AG08395 (cell line): ENCODE results near the gene MAP4K2.
"Not testable (repeated sequence)": the region's sequence is repeated elsewhere in the genome, so short reads cannot be mapped to it uniquely, and the experiment has no call there.

Experiments
- DNase-seq: peaks from one replicate; pipeline ENCODE4 v3.0.0; 2012; ENCODE audit warnings: mixed read lengths, low spot score

MAP4K2 gene

GRCh38 chr11:64838600-64839334 is 35.8 kb upstream of the MAP4K2 start:
- no peak for DNase-seq

DNA sequence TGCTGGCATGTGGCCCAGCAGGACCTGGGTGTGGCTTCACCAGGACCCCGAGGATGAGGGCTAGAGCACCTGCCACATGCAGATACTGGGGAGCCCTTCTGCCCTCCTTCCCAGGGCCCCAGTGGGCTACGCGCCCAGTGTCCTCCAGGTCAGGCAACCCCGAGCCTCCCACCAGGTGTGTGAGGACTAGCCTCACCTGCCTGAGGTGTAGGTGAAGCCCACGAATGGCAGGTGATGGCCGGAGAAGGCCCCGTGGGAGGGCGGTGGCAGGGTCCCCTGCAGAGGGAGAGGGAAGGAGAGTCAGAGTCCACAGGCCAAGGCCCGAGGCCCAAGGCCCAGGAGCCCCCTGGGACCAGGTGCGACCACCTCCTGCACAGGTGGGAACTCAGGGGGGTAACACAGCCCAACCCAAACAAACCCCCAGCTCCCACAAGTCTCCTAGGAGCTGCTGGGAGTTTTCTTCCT is 34.9 kb upstream of the MAP4K2 start:
- DNase-seq = no peak

DNA sequence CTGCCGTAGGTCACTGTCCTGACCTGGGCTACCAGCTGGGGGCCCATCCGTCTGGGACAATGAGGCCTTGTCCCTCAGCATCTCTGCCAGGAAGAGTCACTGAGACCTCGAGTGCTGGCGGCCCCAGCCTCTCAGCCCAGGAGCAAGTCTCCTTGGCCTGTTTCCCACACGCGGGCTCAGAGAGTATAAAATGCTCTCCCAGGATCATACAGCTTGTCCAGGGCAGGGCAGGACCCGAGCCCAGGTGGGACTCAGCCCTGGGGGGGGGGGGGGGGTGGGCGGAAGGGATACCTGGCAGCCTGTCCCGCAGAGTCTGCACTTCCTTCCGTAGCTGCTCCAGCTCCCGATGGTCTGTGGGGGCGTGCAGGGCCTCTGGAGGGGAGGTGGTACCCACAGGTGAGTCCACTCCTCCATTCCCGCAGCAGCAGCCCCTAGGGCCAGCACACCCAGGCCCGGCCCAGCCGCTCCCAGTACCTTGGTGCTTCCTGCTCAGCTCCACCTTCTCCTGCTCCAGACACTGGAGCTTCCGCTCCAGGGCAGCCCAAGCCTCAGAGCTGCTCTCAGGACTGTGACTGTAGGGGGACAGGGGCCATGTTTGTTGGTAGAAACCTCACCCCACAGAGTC is 33.5 kb upstream of the MAP4K2 start:
- no peak for DNase-seq

GRCh38 chr11:64835616-64836447 is 32.8 kb upstream of the MAP4K2 start:
- DNase-seq = no peak

DNA sequence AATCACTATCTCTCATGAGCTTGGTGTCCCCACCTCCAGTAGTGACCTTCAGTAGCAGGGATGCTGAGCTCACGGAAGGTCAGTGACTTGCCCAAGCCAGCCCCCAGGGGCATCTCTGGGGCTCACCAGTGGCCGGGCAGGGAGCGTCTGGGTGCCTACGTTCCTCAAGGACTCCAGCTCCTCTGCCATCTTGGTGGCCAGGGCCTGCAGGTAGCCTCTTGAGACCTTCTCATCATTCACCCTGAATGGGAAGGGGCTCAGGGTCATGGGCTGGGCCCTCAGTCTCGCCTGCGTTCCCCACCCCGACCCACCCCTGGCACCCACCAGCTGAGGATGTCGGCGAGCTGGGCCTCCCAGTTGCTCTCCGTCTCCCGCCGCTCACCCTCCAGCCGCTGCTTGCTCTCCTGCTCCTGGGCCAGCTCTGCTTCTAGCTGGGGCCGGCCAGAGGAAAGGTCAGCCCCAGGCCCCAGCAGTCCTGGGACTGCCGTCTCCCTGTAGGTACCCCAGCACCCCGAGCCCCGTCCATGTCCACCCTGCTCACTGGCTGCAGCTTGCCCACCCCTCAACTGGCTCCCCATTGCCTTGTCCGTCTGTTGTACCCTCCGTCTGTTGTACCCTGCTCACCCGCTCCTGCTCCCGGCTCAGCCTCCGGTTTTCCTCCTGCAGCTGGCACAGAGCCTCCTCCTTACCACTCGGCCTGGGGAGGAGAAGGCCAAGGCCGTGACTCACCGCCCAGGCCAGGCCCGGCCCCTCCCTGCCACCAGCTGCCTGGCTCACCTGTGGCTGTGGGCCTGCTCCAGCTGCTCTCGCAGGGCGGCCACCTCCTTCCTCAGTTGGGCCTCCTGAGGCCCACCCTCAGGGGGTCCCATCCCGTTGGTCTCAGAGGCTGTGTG is 32.0 kb upstream of the MAP4K2 start:
- DNase-seq = peak; percentile 43

- DNase-seq = no peak
Observed at GRCh38 chr11:64834031-64834722, 31.2 kb upstream of the MAP4K2 start.

- DNase-seq = no peak
Observed at GRCh38 chr11:64833509-64833908, 30.5 kb upstream of the MAP4K2 start.

GRCh38 chr11:64833198-64833502 is 30.1 kb upstream of the MAP4K2 start:
- no peak for DNase-seq

- DNase-seq = no peak
Observed at GRCh38 chr11:64832467-64833197, 29.6 kb upstream of the MAP4K2 start.

DNA sequence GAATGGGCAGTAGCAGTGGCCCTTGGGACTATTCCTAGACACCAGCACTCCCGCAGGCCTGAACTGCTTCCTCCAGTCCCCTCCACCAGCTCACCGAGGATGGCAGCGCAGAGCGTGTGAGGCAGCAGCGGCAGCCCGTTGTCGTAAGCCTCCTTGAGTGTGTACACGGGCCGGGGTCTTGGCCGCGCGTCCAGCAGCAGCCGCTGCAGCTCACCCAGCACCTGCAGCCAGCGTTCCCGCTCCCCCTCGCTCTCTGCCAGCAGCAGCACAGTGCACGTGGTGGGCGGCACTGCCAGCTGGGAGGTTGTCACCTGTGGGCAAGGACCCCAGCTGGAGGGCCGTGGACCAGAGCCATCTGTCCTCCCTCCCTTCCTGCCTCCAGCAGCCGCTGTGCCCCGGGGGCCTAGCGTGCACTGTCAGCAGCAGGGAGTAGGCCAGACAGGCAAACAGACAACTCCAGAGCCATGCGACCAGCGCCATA is 28.4 kb upstream of the MAP4K2 start:
- DNase-seq = no peak

DNA sequence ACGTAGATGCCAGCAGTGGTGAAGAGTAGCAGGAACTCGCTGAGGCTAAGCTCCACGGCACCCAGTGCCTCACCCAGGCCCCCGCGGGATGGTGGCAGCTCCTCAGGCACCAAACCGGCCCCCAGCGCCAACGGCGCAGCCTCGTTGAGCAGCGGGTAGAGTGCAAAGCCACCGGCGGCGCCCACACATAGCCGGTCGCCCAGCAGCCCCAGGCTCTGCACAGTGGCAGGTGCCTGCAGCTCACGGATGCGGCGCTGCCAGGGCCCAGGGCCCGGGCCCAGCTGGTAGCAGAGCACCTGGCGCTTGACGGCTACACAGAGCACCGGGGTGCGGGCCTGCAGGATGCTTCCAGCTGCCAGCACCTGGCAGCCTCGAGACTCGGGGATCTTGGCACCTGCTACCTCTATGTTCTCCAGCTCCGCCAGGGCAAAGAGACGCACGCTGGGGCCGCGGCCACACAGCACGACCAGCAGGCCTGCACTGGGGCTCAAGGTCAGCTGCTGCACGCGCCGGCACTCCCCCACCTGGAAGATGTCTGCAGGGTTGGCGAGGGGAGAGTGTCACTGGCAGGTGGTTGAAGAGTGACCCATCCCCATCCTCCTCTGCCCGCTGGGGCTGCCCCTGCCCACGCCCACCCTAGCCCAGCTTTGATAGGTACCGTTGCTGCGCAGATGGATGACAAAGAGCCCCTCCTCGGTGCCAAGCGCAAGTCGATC is 26.7 kb upstream of the MAP4K2 start:
- no peak for DNase-seq

DNA sequence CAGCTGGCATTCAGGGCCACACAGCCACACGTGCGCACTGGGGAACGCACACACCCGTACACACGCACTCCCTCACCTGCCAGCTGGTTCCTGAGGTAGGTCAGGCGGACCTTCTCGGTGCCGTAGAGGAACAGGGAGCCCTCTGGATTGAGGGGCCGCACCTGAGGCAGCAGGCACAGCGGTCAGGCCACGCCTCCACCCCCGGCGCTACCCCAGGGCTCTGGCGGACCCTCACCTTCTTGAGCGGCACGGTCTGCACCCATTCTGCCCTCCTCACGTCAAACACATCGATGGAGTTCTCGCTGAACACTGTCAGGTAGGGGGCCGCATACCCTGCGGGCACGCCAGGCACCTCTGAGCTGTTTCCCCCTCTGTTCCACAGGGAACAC is 24.4 kb upstream of the MAP4K2 start:
- DNase-seq = no peak

GRCh38 chr11:64826578-64827450 is 23.8 kb upstream of the MAP4K2 start:
- no peak for DNase-seq

DNA sequence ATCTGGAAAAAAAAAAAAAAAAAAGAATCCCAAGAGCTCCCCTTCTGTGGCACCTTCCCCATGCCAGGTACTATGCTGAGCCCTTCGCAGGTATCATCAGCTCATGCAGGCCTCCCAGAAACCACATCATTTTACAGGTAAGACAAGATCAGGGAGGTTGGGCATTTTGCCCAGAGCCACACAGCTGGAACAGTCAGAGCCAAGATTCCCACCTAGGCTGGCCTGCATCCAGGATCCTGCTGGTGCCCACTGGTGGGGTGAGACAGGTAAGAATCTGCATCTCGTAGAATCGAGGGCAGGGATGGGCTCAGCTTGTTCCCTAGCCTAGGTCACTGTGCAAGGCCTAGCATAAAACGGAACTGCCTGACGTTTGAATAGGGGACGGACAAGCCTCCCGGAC is 23.0 kb upstream of the MAP4K2 start:
- DNase-seq = no peak

DNA sequence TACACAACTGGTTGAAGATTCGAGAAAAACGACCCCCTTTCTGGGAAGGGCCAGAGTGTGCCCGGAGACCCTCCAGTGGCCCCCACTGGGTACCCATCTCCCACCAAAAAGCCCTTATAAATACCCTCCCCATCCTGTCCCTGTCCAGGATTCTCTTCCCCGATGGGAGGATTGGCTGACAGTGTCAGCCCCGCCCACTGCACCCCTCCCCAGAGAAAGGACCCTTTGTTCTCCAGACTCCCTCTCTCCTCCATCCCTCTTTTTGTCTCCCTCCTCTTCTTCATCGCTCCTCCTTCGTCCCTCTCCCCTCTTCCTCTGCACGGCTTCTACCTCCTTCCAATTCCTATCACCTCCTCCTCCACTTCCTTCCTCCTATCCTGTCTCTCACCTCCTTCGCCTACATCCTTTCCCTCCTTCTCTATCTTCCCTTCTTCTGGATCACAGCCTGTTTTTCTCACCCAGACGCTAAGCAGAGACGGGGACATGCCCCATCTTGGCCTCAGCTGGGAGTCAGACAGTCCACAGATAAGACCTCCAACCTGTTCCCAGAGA is 20.6 kb upstream of the MAP4K2 start:
- DNase-seq = no peak

DNA sequence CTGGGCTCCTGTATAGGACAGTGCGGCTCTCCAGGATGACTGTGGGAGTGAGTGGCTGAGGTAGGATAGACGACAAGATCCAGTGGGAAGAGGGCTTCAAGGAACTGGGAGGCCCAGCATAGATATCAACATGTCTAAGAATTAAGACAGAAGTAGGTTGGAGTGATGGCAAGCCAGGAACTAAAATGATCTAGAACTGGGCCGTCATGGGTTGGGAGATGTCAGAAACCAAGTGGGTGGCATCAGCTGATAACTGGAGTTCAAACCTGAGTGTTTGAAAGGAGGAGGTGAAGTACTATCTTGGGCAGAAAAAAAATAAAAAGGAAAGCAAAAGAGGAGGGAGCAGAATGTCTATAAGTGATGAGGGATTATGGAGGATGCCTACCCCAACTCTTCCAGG is 14.5 kb upstream of the MAP4K2 start:
- DNase-seq = no peak

- not testable (repeated sequence) for DNase-seq
Observed at GRCh38 chr11:64815433-64815832, 12.4 kb upstream of the MAP4K2 start.

DNA sequence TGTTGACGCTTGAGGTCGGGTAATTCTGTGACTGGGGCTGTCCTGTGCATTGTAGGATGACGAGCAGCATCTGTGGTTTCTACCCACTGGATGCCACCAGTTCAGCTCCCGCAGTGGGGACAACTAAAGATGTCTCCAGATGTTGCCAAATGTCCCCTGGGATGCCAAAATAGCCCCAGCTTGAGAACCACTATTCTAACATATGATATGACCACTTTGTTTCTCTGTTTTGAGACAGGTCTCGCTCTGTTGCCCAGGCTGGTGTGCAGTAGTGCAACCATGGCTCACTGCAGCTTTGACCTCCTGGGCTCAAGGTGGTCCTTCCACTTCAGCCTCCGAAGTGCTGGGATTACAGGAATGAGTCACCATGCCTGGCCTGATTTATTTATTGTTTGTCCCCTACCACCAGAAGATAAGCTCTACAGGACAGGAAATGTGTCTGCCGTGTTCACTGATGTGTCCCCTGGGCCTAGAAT is 11.7 kb upstream of the MAP4K2 start:
- DNase-seq = no peak
